ENCODE measurements around the gene PROB1.

DNA sequence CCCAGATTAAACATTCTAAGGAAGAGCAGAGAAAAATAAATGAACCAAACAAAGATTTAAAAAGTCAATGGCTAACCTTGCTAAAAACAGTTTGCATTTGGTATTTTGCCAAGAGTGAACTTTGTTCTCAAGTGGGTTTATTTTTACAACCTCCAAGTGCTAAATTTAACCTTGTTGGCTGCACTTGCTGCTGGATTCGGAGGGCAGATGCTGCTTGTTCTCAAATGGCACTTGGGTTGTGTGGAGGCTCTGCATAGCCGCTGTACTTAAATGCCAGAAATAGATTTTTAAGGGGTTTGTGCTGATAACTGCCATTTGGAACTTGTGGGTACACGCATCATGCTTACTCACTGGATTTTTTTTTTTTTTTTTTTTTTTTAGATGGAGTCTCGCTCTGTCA is 22.3 kb upstream of the PROB1 start:
- TF ChIP-seq, protein P1, sequence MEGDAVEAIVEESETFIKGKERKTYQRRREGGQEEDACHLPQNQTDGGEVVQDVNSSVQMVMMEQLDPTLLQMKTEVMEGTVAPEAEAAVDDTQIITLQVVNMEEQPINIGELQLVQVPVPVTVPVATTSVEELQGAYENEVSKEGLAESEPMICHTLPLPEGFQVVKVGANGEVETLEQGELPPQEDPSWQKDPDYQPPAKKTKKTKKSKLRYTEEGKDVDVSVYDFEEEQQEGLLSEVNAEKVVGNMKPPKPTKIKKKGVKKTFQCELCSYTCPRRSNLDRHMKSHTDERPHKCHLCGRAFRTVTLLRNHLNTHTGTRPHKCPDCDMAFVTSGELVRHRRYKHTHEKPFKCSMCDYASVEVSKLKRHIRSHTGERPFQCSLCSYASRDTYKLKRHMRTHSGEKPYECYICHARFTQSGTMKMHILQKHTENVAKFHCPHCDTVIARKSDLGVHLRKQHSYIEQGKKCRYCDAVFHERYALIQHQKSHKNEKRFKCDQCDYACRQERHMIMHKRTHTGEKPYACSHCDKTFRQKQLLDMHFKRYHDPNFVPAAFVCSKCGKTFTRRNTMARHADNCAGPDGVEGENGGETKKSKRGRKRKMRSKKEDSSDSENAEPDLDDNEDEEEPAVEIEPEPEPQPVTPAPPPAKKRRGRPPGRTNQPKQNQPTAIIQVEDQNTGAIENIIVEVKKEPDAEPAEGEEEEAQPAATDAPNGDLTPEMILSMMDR (IDR thresholded peaks at IDR 0.05; ENCODE audit: insufficient read depth, low read length, poor library complexity, severe bottlenecking) = no peak
- TF ChIP-seq EZH2phosphoT487 (conservative IDR thresholded peaks at IDR 0.05; ENCODE audit: low read length) = no peak

All from SU-DHL-6 (cell line).